DMS53 (cell line): ENCODE data around the gene RAPGEF1.

Experiments
- DNase-seq: peaks from one replicate; lab custom pipeline; 2025; lab: John Stamatoyannopoulos, UW

The RAPGEF1 gene

DNA sequence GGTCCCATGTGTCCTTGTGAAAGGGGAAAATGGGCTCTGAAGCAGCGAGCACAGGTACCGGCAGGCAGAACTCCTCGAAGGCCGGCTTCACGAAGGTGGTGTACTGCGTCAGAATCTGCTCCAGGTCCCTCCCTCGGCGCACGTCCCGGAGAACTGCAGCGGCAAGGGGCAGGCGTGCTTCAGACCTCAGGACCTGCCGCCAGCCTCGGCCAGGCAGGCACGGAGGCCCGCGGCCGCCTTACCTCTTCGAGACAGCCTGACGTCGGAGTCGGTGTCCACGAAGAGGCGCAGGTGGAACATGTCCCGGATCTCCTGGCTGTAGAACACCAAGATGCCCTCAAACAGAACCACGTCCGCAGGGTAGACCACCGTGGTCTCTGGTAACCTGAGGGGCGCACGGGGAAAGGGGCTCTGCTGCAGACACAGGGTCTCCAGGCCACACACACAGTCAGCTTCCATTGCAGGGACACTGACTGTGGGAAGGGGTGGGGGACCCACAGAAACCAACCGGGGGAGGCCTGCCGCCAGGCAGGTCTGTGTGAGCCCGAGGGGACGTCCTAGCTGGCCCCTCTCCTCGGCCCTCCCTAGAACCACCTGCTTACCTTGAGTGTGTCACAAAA, 210.9 kb downstream of the RAPGEF1 start:
- no peak for DNase-seq

DNA sequence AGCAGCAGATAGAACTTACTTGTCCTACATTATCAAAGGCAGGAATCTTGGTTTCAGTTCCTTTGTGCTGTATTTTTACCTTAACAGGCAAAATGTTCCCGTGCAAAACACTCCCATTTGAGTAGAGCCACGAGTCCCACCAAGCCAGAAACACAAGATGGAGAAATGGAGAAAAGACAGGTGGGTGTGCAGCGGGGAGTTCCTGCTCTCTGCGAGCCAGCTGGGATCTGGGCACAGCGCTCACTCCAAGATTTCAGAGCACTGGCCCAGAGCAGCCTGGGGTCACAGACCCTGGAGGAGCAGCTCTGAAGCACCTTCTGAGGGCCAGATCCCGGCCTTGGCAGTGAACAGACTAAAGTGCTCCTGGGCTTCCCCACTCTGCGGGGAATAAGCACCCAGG, 211.7 kb downstream of the RAPGEF1 start:
- no peak for DNase-seq
